HepG2 (cell line): Measurements from ENCODE around the gene MS4A15.

Experiments used
- CTCF ChIP-seq: sonication (generic); formaldehyde crosslinking; IDR thresholded peaks from 2 replicates; pipeline ENCODE4 v1.5.0; 2020; ENCODE audit warnings: mild to moderate bottlenecking, missing genetic modification reagents, moderate library complexity
- HMGXB4 ChIP-seq, 2 experiments: sonication (generic) in 1 of 2; formaldehyde crosslinking in 1 of 2; IDR thresholded peaks; 2 replicates each; pipeline versions ENCODE4 v1.4.0 to v1.6.1; 2018 to 2020; ENCODE audit warnings: missing genetic modification reagents in 2 of 2, borderline replicate concordance in 1 of 2, low read depth in 1 of 2, mild to moderate bottlenecking in 1 of 2, missing biosample characterization in 1 of 2
- HNRNPK ChIP-seq: fragments of 200-400 bp; formaldehyde crosslinking; IDR thresholded peaks from 2 replicates; pipeline ENCODE4 v1.6.1; 2018; ENCODE audit warnings: low read length, low read depth, moderate library complexity, mild to moderate bottlenecking; ENCODE audit not compliant: poor library complexity, severe bottlenecking
- POLR2A ChIP-seq, 2 experiments: IDR thresholded peaks; 2 replicates each; pipeline ENCODE4 v1.6.1; 2011; ENCODE audit warnings: low read depth in 2 of 2, low read length in 2 of 2, mild to moderate bottlenecking in 1 of 2, moderate library complexity in 1 of 2; ENCODE audit not compliant: insufficient read depth in 1 of 2
- SRSF4 ChIP-seq: fragments of 200-400 bp; formaldehyde crosslinking; IDR thresholded peaks from one replicate; pipeline ENCODE4 v1.6.1; 2018; ENCODE audit warnings: mild to moderate bottlenecking, low read depth, low read length, moderate library complexity; ENCODE audit not compliant: poor library complexity, severe bottlenecking

GRCh38 chr11:60792521-60792920, 35.9 kb downstream of the MS4A15 start:
- no peak for TF ChIP-seq SRSF4
- TF ChIP-seq POLR2A (IDR thresholded peaks at IDR 0.05; ENCODE audit: insufficient read depth in 1 of 2, low read depth in 2 of 2, low read length in 2 of 2) = no peak
- no peak for TF ChIP-seq HNRNPK
- TF ChIP-seq HMGXB4 (CRISPR knock-in tag; IDR thresholded peaks at IDR 0.05; ENCODE audit: borderline replicate concordance in 1 of 2, low read depth in 1 of 2) = no peak
- no peak for TF ChIP-seq CTCF (CRISPR knock-in tag)
